Activated effector memory CD4-positive, alpha-beta T cell treated with anti-CD3 and anti-CD28 coated beads, Interleukin-2, amount 50 U/mL, for 16 hours (primary cell): Measurements from ENCODE around the gene SH2D4B.
A peak's percentile ranks its signal among the peaks of the same experiment; 100 is the strongest.

Experiments
- DNase-seq: peaks from one replicate; pipeline ENCODE4 v3.0.0-alpha.2; 2020

SH2D4B gene

DNA sequence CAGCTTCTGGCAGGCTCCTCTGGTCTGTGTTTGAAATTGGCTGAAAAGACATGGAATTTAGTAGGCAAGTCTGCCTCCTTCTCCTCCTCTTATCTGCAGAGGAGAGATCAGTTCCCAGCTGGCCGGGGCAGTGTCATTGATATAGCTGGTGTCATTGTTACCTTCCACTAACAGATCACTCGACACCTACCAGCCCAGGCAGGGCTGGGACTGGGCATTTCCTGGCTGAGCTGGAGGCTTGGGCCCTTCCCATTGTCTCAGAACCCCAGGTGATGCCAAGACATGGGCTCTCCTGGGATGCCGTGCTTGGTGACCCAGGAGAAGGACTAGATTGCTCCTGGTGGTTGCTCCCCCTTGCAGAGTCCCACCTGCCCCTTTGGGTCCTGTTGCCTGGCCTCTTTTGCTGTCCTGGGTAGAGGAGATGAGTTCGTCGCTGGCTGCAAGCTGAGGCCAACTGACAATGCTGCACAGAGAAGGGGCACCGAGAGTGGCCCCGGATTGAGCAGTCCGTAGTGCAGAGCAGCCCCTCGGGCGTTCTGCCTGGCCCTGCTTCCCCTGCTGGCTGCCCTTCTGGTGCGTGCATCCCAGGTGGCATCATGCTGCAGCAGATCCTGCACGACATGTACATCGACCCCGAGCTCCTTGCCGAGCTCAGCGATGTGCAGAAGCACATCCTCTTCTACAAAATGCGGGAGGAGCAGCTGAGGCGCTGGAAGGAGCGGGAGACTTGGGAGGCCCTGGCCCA lies at the start of gene SH2D4B:
SH2D4B (plus strand) TSS at position 167 of the 745 bp plus-strand sequence; CDS start at position 597, 430 bp downstream.
- no peak for DNase-seq

DNA sequence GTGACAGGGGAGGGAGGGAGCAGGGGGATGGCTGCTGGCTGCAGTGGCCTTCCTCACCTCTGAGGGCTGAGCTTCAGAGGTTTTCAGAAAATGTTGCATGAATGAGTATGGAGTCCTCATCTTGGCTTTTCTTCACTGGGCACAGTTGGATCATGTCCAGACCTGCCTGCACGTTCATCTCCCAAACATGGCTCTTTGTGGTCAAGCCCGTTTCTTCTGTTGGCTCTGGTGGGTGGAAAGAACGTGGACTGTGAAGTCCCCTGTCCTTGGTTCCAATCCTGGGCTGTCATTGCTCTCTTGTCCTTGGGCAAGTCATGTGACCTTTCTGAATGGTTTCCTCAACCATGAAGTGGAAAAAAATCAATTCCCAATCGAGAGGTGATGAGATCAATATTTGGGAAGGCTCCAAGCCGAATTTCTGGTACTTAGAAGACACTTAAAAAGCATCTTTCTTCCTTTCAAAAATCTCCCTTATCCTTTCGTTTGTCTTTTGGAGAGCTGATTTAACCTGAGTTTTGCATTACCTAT lies 49.1 kb upstream of the SH2D4B start:
- peak; percentile 50 for DNase-seq

DNA sequence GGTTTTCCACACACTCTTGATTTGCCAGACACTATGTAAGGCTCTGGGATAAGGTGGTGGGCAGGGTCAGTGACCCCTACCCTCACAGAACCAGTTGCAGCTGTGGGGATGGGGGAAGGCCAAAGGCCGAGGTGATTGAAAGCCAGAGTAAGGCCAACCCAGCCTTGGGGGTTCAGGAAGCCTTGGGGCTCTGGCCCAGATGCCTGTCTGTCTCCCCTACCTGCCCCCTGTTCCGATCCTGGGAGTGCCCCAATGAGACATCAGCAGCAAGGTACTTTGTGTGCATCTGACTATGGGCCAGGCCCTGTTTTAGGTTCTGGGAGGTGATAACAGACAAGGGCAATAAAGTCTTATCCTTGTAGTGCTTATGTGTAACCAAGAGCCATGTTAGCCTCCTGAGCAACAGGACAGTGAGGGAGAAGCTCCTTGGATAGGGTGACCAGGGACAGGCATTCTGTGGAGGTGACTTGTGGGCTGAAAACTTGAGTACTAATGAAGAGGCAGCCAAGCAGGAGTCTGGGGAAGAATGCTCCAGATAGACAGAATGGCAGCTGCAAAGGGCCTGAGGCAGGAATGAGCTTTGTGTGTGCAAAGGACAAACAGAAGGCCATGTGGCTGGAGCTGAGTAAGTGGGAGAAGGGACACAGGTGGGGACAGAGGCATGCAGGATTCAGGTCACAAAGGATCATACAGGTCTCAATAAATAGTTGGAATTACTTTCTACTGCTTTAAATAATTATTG lies 48.2 kb upstream of the SH2D4B start:
- peak; percentile 38 for DNase-seq

DNA sequence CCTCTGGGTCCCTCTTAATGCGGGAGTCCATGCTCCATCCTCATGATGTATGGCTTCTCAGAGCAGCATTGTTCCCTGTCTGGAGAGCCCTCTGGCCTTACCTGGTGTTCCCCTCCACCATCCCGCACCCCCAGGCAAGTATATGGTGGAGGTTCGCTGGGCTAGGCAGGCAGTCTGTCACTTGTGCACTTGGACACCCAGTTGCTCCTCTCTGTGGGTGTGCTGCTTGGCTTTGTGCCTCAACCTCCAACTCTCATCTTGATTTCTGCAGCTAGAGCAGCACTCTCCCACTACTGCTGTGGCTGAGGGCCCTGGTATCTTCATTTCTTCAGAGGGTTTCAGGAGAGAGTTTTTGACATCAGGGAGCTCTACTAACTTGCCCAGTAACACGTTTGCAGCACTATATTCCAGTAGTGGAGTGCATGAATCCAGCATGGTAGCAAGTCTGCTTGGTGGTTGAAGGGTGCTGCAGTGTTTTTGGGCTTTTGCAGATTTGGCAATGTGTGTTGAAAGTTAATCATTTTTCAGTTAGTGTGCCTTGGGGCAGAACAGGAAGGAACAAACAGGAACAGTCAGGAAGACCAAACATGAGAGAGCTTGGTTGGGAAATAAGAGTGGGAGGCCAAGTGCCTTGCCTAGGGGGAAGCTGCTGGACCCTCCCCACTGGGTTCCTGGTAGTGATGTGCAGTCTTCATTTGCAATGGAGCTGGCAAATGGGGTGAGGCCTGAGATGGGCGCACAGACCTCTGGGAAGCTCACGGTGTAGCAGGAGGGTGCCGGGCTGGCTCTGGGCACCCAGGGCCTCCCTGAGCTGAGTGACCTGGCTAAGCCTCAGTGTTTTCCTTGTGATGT lies 46.2 kb upstream of the SH2D4B start:
- peak; percentile 60 for DNase-seq

DNA sequence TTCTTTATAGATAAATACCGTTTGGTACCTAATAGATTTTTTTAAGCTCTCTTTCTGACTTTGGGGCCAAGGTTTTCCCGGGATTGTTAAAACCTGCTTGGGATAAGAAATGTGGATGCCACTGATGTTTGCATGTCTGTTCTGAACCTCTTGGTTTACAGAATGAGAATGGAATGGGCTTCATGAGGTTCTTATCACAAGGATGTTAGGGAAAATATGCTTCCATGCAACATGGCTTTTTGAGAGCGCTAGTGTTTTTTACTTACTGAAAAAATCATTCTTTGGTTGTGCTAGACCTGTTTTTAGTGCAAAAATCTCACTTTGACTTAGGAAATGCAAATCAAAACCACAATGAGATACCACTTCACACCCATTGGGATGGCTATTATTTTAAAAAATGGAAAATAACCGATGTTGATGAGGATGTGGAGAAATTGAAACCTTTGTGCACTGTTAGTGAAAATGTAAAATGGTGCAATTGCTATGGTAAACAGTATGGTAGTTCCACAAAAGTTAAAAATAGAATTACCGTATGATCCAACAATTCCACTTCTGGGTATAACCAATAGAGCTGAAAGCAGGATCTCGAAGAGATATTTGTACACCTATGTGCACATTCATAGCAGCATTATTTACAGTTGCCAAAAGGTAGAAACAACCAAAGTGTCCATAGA lies 44.7 kb upstream of the SH2D4B start:
- no peak for DNase-seq

DNA sequence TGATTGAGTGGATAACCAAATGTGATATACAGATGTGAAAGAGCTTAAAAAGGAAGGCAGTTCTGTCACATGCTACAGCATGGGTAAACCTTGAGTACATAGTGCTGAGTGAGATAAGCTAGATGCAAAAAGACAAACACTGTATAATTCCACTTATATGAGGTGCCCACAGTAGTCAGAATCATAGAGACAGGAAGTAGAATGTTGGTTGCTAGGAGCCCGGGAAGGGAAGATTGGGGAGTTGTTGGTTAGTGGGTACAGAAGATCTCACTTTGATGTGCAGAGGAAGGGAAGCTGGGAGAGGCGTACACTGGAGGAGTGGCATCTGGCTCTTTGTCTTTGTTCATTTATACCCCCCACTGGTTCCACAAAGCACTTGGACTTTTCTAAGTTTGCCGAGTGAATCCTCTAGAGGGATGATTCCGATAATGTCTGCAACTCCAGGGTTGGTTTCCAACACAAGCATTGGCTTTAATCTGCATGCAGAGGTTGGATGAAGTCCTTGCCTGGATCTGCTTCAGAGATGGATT lies 44.1 kb upstream of the SH2D4B start:
- DNase-seq = peak; percentile 63

DNA sequence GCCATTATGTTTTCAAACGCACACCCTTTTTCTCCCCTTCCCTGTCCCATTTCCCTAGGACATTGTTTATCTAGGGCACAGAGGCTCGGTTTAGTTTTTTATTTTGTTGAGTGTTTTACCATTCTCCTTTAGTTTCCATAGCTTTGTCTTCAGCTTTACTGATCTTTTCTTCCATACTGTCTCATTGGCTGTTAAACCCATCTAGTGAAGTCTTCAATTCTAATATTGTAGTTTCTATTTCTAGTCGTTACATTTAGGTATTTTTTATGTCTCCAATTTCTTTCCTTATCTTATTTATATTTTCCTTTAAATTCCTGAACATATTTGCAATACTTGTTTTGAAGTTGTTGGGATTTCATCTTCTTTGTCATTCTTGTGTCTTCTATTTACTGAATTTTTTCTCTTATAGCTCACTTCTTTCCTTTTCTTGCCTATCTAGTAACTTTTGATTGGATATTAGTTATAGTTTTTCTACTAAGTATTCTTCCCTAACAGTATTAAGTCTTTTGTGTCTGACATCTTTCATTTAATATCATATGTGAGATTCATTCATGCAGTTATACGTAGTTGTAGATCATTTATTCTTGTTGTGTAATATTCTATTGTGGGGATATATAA lies 41.0 kb upstream of the SH2D4B start:
- DNase-seq = no peak

DNA sequence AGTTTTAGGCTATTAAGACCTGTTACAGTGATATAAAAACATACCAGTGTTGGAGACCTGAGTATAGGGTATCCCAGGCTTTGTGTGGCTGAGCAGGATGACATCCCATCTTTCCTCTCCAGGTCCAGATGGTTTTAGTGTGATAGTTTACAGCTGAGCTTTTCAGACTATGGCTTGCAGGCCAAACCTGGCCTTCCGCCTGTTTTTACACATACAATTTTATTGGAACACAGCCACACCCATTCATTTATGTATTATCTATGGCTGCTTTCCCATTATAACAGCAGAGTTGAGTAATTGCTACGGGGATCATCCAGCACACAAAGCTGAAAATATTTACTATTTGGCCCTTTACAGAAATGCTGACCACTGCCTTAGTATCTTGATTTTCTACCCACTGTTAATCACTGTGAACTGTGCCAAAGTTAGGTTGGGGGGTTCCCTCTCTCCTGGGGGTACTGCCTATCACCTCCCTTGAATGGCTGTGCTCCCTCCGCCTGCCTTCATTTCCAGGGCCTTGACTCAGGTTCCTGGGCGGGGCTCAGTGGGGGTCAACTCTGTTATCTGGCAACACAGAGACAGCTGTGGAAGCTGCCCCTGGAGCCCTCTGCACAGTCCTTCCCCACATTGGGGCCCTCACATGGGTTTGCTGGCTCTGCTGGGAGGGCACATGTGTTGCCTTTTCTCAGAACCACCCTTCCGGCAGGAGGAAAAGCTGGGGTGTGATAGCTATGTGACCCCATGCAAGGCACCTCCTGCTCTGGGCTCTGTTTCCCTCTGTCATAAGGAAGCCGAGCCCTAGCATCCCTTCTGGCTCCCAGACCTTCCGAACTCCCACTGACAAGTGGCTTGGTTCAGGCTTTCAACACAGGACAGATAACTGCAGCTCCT lies 40.3 kb upstream of the SH2D4B start:
- DNase-seq = peak; percentile 65

DNA sequence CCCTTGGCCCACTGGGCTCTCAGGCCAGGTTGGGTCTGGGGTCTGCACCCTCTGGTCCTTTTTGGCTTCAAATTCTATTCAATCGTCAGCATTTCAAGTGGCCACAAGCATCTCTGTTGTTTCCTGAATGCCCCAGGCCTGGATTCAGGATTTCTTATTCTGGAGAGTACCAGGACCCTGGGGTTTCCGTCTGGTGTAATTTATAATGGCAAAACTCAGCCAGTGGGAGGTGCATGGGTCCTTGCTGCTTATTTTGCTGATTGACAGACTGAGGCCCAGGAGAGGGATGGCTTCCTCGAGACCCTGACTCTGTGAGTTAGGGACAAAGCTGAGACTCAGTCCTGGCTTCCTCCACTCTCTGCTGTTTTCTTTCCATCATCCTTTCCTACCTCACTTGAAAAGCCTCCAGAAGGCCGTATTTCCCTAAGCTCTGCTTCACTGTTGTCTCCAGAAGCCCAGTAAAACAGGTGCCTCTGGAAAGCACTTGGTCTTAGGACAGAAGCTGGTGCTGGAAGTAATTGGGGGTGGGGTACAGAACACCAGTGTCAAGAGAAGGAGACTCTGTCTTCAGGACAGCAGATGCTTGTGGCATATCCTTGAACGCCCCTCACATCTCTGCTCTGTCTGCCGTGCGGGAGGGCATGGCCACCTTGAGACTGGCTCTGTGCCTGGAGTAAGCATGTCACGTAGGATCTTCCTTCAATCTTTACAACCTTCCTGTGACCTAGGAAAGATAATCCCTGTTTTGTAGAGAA lies 39.4 kb upstream of the SH2D4B start:
- no peak for DNase-seq

DNA sequence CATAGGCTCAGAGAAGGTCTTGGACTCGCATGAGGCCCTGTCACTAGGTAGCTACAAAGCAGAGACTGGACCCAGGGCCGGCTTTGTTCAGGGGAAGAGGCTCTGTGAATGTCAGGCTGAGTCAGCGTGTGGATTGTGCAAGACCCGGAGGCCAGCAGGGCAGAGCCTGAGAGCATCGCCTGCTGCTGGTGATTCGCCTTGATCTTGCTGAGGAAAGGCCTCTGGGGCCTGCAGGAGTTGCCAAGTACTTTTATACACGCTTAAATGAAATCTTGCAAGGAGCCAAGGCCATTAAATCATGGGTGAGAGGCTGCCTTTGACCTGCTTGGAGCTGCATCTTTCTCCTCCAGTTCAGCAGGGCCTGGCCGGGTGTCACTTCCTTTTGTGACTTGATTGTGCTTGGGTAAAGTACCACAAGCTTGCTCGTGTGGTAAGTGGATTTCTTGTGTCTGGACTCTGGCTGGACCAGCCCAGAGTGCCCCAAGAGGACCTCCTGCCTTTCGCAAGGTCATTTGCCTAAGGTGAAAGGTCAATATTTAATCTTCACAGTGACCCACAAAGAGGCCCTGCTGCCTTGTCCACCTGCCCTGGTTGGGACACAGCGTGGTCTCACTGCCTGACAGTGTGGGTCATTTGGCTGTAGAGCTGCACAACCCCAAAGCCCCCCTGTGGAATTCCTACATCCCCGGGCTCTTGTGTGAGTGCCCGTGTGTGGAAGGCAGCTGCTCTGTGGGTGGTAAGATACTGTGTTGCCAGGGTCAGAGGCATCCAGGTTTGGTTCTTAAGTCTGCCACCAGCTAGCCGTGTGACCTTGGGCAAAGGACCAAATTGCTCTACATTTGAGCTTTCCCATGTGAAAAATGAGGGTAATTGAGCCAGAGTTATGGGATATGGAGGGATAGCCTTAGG lies 38.6 kb upstream of the SH2D4B start:
- peak; percentile 84 for DNase-seq

DNA sequence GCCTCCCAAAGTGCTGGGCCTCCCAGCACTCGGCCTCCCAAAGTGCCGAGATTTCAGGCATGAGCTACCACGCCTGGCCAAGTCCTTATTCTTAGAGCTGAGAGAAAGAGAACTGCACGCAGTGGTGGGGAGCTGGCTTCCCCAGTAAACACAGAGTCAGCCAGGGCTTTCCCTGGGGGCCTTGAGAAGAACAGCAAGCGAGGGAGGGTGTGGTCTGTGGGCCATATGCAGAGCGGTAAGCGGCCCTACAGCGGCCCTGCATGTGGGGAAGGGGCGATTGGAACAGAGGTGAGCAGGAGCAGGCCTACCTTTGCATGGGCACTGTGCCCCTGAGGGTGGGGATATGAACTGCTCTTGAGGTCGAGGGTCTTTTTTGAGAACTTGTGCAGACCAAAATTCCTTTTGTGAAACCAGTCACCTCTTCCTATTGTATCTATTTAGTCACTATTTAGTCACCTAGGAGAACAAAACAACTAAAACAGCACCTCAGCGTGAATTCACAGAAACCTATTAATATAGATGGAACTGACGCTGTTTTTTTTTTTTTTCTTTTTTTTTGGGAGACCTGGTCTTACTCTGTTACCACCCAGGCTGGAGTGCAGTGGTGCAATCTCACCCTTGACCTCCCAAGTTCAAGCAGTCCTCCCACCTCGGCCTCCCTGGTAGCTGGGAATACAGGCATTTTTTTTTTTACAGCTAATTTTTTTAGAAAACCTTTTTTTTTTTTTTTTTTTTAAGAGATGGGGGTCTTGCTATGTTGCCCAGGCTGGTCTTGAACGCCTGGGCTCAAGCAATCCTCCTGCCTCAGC lies 36.9 kb upstream of the SH2D4B start:
- DNase-seq = peak; percentile 73

DNA sequence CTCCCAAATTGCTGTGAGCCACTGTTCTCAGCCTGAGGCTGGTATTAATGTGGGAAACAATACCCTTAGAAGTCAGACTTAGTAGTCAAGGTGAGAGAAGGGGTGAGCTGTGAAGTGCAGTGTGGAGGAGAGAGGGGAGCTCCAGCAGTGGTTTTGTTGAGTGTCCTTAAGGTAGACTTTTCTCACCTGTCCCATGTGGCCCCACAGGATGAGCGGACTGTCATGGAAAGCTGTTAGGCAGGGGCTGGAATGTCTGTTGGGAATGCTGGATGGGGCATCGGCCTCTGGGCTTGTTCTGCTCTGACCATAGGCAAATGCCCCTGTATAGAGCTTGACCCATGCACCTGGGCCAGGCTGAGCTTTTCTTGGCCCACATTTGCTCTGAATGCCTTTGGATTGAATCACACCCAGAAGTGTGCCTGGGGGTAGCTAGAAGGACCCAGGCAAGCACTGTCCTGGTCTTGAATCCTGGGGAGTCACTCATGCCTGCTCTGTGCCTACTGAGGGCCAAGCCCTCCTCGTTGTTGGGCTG lies 36.3 kb upstream of the SH2D4B start:
- DNase-seq = peak; percentile 57

DNA sequence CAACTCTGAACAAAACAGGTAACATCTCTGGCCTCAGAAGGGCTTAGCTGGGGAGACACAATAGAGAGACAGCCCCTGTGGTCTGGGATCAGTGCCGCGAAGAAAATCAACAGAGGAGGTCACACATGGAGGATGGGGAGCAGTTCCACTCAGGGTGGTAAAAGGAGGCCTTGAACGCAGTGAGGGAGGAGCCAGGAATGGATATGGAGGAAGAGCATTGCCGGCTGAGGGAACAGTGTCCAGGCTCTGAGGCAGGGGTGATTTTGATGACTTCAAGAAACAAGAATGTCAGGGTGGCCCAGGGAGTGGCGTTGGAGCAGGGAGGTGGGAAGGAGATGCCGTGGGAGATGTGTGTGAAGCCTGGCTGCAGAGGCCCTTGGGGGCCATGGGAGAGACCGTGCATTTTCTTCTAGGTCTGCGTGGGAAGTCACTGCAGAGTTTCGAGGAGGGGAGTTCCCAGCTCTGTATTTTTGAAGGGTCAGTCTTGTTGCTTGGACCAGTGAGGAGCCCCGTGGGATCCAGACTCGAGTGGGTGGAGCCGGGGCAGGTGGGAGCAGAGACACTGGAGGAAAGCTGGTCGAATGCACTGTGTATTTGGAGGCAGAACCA lies 35.7 kb upstream of the SH2D4B start:
- DNase-seq = peak; percentile 57

DNA sequence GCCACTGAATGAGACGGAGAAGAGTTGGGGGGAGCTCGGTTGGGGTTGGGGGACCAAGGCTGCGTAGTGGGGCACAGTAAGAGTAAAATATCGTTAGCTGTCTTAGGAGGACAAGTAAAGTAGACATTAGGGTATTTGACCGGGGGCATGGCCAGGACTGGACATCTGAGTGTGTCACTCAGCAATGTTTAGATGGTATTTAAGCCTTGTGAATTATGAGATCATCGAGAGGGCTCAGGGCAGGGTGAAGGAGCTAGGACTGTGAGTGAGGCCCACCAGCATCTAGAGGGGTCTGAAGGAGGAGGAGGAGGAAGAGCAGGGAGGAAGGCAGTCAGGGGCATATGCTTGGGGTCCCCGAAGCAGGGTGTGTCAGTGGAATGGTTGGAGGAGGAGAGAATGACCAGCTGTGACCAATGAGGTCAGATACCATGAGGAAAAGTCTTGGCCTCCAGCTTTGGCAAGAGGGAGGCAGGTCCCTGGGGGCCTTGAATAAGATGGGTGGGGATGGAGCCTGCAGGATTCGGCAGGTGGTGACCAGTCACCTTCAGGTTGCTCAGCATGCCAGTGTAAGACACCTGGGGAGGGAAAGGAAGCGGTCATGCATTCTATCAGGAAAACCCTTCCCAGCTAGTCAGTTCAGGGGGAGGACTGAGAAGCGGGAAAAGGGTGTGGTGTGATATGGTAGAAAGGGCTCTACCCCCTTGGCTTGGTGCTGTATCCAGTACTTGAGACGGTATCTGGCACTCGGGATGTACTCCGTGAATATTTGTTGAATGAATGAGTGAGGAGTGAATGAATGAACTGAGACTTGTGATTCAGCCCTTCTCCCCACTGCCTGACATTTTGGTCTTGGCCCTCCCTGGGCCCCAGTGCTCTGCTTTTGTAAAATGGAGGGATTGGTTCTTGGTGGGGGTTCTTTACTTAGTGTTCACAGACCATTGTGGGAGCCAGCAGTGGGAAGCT lies 34.8 kb upstream of the SH2D4B start:
- DNase-seq = peak; percentile 43

DNA sequence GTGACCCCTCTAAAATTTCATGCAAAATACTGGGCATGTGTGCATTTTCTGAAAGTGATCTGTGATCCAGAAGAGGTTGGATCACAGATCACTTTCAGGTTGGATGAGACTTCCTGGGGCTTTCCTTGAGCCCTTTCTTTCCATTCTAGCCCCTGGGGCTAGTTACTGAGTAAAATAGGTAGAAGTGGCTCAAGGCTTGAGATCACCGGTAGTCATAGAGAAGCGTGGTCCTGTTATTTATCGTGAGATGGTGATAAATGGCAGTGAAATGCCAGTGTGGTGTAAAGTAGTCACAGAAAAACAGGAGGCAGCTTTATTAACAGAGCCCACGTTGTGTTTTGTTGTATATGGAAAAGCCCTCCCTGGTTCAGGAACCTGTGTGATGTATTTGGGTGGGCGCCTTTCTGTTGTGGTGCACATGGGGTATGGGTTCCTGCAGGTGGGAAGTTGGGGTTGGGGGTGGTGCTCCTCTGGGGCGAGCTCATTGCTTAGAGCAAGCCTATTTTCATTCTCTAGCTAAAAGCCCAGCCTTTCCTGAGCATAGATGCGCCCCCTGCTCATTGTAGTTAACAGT lies 34.0 kb upstream of the SH2D4B start:
- DNase-seq = peak; percentile 59
